SU-DHL-6 (cell line): ENCODE measurements around the gene PLOD2.

Experiments used
- H2AFZ ChIP-seq: fragments of 200-600 bp; sonication (generic); 2 replicates; pipeline ENCODE4 v1.6.1; 2014; ENCODE audit warnings: low read depth, mild to moderate bottlenecking, moderate library complexity, mixed read lengths, antibody characterized with exemption, low read length; ENCODE audit not compliant: severe bottlenecking
- H3F3A ChIP-seq: fragments of 200-600 bp; shearing (Covaris generic); 2 replicates; pipeline ENCODE4 v1.6.0; 2016; ENCODE audit warnings: antibody characterized with exemption, mild to moderate bottlenecking; ENCODE audit not compliant: insufficient read depth
- H3K27ac ChIP-seq: fragments of 200-600 bp; sonication (generic); 2 replicates; pipeline ENCODE4 v1.5.1; 2016; ENCODE audit warnings: low read depth, mild to moderate bottlenecking, low read length, moderate library complexity, mixed read lengths
- H3K27me3 ChIP-seq: fragments of 200-600 bp; sonication (generic), shearing (Covaris generic); 2 replicates; pipeline ENCODE4 v1.6.0; 2014; ENCODE audit warnings: mild to moderate bottlenecking, low read length
- H3K36me3 ChIP-seq: fragments of 200-600 bp; sonication (generic); 2 replicates; pipeline ENCODE4 v1.6.1; 2014; ENCODE audit warnings: mild to moderate bottlenecking, low read length, mixed read lengths
- H3K4me2 ChIP-seq: fragments of 300-600, 200-600 bp; shearing (Covaris generic), sonication (generic); 2 replicates; pipeline ENCODE4 v1.6.0; 2014; ENCODE audit warnings: low read length, low read depth, mild to moderate bottlenecking; ENCODE audit not compliant: poor library complexity, severe bottlenecking
- H3K4me3 ChIP-seq: fragments of 200-600 bp; sonication (generic); 2 replicates; pipeline ENCODE4 v1.5.1; 2014; ENCODE audit warnings: antibody characterized with exemption, low read length, mild to moderate bottlenecking, mixed read lengths; ENCODE audit not compliant: insufficient read depth, poor library complexity, severe bottlenecking
- H3K79me2 ChIP-seq: fragments of 200-600 bp; sonication (generic); 2 replicates; pipeline ENCODE4 v1.6.1; 2014; ENCODE audit warnings: mild to moderate bottlenecking, low read length, moderate library complexity; ENCODE audit not compliant: insufficient read depth
- H3K9ac ChIP-seq: fragments of 200-600 bp; sonication (generic); 2 replicates; pipeline ENCODE4 v1.7.0; 2014; ENCODE audit warnings: mild to moderate bottlenecking, low read length
- H3K9me2 ChIP-seq: fragments of 200-600 bp; sonication (generic); replicated peaks from 2 replicates; pipeline ENCODE4 v1.6.1; 2014; ENCODE audit warnings: low read length; ENCODE audit not compliant: insufficient read depth
- H3K9me3 ChIP-seq: fragments of 200-600 bp; sonication (generic); 2 replicates; pipeline ENCODE4 v1.6.1; 2014; ENCODE audit warnings: low read length, mixed read lengths; ENCODE audit not compliant: insufficient read depth
- H4K20me1 ChIP-seq: fragments of 200-600 bp; sonication (generic); 2 replicates; pipeline ENCODE4 v1.6.1; 2014; ENCODE audit warnings: low read depth, mild to moderate bottlenecking, antibody characterized with exemption, low read length, moderate library complexity, mixed read lengths
- EZH2phosphoT487 ChIP-seq: fragments of 200-600 bp; sonication (generic), shearing (Covaris generic); conservative IDR thresholded peaks from 2 replicates; pipeline ENCODE4 v1.6.1; 2018; ENCODE audit warnings: mild to moderate bottlenecking, antibody characterized with exemption, low read length, moderate library complexity, mixed read lengths
- TF ChIP-seq, protein P1 (sequence below): fragments of 200-600 bp; sonication (generic); IDR thresholded peaks from one replicate; pipeline ENCODE4 v1.5.1; 2017; ENCODE audit warnings: antibody characterized with exemption, mild to moderate bottlenecking, low read length, moderate library complexity; ENCODE audit not compliant: insufficient read depth, poor library complexity, severe bottlenecking

The PLOD2 gene

DNA sequence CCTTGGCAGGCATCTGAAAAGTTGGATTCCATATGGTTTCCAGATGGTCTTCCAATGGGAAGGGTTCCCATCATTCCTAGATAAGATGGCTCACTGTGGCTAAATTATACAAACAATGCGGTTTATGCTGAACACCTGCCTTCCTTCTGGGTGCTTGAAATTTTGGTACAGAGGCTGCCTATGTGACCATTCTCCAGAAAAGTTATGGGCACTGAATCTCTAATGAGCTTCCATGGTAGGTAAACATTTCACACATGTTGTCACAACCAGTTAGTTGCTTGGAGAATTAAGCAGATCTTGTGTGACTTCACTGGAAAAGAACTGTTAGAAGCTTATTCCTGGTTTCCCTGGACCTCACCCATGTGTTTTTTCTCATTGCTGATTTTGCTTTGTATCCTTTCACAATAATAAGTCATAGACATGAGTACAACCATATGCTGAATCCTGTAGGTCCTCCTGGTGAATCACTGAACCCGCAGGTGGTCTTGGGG, 30.1 kb downstream of the PLOD2 start:
- H3K9me2 ChIP-seq = no peaks in the 10 kb centered on the region
- TF ChIP-seq, protein P1, sequence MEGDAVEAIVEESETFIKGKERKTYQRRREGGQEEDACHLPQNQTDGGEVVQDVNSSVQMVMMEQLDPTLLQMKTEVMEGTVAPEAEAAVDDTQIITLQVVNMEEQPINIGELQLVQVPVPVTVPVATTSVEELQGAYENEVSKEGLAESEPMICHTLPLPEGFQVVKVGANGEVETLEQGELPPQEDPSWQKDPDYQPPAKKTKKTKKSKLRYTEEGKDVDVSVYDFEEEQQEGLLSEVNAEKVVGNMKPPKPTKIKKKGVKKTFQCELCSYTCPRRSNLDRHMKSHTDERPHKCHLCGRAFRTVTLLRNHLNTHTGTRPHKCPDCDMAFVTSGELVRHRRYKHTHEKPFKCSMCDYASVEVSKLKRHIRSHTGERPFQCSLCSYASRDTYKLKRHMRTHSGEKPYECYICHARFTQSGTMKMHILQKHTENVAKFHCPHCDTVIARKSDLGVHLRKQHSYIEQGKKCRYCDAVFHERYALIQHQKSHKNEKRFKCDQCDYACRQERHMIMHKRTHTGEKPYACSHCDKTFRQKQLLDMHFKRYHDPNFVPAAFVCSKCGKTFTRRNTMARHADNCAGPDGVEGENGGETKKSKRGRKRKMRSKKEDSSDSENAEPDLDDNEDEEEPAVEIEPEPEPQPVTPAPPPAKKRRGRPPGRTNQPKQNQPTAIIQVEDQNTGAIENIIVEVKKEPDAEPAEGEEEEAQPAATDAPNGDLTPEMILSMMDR = no peak
- no peak for TF ChIP-seq EZH2phosphoT487
- no peaks in the 10 kb centered on the region for H3F3A ChIP-seq
- no peak overlapping the region for H2AFZ ChIP-seq
- no peak overlapping the region for H3K4me3 ChIP-seq
- H4K20me1 ChIP-seq = no peaks in the 10 kb centered on the region
- no peak overlapping the region for H3K27ac ChIP-seq
- H3K9ac ChIP-seq = no peak overlapping the region
- H3K4me2 ChIP-seq = no peak overlapping the region
- H3K27me3 ChIP-seq = no peaks in the 10 kb centered on the region
- no peaks in the 10 kb centered on the region for H3K9me3 ChIP-seq
- H3K36me3 ChIP-seq = no peaks in the 10 kb centered on the region
- H3K79me2 ChIP-seq = no peaks in the 10 kb centered on the region

DNA sequence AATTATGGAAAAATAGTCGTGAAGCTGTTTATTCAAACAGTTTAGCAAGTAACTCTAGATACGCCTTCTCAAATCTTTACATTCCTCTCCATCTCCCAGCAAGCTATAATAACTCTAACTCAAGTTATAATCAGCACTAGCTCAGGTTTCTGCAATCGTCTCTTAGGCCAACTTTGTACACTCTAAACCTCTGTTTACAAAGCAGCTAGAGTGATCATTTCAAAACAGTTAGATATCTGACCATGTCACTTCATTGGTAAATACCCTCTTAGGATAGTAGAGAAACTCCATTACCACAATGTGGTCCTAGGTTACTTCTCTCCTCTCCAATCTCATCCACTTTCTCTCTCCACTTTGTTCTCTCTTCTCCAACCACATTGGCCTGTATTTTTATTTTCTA, 31.2 kb downstream of the PLOD2 start:
- TF ChIP-seq EZH2phosphoT487 = no peak
- TF ChIP-seq, protein P1 = no peak
- no peaks in the 10 kb centered on the region for H3K27me3 ChIP-seq
- no peaks in the 10 kb centered on the region for H3K9me2 ChIP-seq
- H4K20me1 ChIP-seq = no peaks in the 10 kb centered on the region
- H3K36me3 ChIP-seq = no peaks in the 10 kb centered on the region
- no peaks in the 10 kb centered on the region for H3K79me2 ChIP-seq
- no peak overlapping the region for H3K9ac ChIP-seq
- H2AFZ ChIP-seq = no peak overlapping the region
- no peaks in the 10 kb centered on the region for H3F3A ChIP-seq
- no peak overlapping the region for H3K27ac ChIP-seq
- no peak overlapping the region for H3K4me3 ChIP-seq
- H3K9me3 ChIP-seq = no peaks in the 10 kb centered on the region
- H3K4me2 ChIP-seq = no peak overlapping the region

DNA sequence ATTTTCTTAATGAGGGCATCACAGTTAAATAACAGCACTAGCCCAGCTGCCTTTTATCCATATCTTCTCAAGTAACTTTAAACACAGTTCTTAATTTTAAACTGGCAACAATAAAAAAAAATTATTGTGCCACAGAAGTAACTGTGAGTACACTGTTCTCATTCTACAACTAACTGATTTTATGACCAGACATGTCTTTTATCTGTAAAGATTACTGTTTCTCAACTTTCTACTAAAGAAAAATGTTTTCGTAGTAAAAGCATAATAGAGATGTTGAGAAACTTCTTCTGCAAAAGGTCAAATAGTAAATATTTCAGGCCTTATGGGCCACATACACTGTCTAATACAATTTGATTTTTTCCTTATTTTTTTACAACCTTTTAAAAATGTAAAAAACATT, 32.0 kb downstream of the PLOD2 start:
- Histone ChIP-seq H3F3A (no peaks in the 10 kb centered on the region), H3K4me2 (no peak overlapping the region), H3K9me2 (no peaks in the 10 kb centered on the region), H3K9me3 (no peaks in the 10 kb centered on the region), H4K20me1 (no peaks in the 10 kb centered on the region), H3K79me2 (no peaks in the 10 kb centered on the region), H3K36me3 (no peaks in the 10 kb centered on the region), H3K27ac (no peak overlapping the region), H3K4me3 (no peak overlapping the region), H3K9ac (no peak overlapping the region), H3K27me3 (no peaks in the 10 kb centered on the region), H2AFZ (no peak overlapping the region)
- TF ChIP-seq, protein P1 = no peak
